GM18505 (cell line): ENCODE measurements around the gene MROH2A.

ENCODE experiments used
- ATAC-seq: cut with Tn5 transposase; IDR thresholded peaks from one replicate; pipeline ENCODE4 v1.9.1; 2021; ENCODE audit not compliant: unreplicated experiment
- POLR2A ChIP-seq: IDR thresholded peaks from 4 replicates; pipeline ENCODE4 v1.6.1; 2011; ENCODE audit warnings: borderline replicate concordance; ENCODE audit not compliant: insufficient read depth, insufficient read length; ENCODE audit errors: extremely low read depth

Gene MROH2A

GRCh38 chr2:233803292-233803911 is 25.3 kb downstream of the MROH2A start:
- no peak for TF ChIP-seq POLR2A
- ATAC-seq, result no peak

DNA sequence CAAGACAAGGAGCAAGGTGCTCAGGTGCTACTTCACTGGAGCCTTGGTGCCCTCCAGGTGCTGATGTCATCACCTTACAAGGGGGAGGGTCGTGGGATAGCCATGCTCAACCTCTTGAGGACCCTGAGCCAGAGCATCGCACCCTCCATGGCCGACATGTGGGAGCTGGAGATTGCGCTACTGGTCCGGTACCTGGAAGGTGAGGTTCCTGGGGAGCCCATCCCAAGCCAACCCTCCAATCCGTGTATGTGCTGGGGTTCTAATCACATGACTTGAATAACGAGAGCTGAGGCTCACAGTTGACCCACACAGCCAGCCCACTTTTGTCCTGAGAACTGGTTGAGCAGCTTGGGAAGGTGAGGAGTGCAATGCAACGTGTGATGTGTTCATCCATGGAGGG is 25.9 kb downstream of the MROH2A start:
- ATAC-seq, result no peak
- TF ChIP-seq POLR2A, result no peak

DNA sequence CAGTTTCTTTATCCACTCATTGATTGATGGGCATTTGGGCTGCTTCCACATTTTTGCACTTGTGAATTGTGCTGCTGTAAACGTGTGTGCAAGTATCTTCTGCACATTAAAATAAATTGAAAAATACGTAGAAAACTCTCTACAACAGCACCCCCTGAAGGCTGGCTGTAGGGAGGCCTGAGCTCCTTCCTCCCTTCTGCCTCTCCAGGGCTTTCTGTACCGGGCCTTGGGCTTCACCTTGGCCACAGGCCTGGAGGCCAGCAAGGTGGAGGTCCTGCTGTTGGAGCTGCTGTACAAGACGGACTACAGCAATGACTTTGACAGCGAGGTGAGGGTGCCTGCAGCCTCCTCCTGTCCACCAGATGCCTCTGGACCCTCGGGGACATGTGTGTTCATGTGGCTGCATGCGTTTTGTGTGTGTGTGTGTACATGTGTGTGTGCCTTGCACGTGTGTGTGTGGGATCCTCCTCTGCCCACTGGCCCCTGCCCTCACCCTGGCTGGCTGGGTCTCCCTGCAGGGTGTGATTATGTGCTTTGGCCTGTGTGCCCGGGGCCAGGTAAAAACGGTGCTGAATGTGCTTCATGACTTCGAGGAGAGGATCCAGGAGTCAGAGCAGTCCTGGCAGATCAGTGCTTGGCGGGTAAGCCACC is 29.2 kb downstream of the MROH2A start:
- ATAC-seq, result no peak

GRCh38 chr2:233807966-233808935 is 30.1 kb downstream of the MROH2A start:
- no peak for ATAC-seq
- no peak for TF ChIP-seq POLR2A

More for the DNA sequence above, 29.2 kb downstream of the MROH2A start:
- TF ChIP-seq POLR2A, result no peak

DNA sequence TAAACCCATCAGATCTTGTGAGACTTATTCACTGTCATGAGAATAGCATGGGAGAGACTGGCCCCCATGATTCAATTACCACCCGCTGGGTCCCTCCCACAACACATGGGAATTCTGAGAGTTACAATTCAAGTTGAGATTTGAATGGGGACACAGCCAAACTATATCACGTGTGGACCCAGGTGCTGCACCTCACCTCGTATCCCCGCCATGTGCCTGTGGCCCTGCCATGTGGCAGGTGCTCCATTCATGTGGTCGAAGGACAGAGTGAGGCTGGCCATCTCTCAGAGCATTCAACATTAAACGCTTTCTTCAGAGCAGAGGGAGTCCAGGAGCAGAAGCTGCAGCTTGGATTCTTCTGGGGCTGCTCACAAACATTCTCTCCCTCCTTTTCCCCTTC is 32.3 kb downstream of the MROH2A start:
- no peak for TF ChIP-seq POLR2A
- ATAC-seq, result no peak

- no peak for TF ChIP-seq POLR2A
- no peak for ATAC-seq
Measured at GRCh38 chr2:233811087-233811486, 33.0 kb downstream of the MROH2A start.

DNA sequence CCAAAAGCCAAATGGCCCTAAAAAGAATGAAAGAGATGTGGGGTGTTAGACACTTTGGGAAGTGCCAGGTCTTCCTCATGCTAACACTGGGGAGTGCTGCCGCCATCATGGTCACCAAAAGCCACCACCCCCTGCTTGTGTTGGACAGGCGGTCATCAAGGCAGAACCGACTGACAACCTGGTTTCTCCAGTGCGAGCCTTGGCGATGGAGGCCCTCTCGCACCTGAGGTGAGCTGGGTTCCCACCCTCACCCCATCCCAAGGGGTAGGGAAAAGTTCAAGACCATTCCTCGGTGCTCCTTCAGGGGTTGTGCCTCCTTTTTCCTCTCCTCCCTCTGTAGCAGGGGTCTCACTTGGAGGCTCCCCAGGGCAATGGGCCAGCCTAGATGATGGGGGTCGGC is 33.6 kb downstream of the MROH2A start:
- ATAC-seq, result no peak
- TF ChIP-seq POLR2A, result no peak

DNA sequence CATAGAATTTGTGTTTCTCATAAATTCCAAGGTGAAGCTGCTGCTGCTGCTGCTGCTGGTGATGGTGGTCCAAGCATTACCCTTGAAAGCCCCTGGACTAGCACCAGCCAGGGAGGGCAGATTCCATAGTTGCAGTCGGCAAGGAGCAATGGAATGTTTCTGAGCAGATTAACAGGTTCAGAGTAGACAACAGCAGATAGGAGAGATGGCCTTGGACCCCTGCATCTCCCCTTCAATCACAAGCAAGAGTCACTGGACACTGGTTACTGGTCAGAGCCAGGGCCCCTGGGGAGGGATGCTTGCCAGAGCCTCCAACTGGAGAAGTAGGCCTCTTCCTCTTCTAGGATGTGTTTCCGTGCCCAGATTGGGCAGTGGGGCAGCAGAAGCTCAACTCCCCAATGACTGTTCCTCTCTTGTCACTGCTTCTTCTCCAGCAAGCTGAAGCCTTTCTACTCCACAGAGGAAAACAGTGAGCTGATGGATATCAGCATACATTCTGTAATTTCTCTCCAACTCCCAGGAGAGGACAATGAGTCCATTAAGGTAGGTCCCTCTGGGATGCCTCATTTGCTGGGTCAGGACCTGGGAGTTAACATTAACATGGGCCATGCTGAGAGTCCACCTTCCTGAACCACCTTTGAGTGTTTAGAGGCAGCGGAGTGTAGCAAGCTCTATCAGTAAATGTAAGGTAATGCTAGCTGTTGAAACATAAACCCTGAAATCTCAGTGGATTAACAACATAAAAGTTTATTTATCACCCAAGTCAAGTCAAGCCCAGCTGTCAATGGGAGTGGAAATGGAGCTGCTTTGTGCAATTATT is 35.3 kb downstream of the MROH2A start:
- TF ChIP-seq POLR2A, result no peak
- ATAC-seq, result no peak

GRCh38 chr2:233814056-233814835 is 36.1 kb downstream of the MROH2A start:
- no peak for ATAC-seq
- no peak for TF ChIP-seq POLR2A

DNA sequence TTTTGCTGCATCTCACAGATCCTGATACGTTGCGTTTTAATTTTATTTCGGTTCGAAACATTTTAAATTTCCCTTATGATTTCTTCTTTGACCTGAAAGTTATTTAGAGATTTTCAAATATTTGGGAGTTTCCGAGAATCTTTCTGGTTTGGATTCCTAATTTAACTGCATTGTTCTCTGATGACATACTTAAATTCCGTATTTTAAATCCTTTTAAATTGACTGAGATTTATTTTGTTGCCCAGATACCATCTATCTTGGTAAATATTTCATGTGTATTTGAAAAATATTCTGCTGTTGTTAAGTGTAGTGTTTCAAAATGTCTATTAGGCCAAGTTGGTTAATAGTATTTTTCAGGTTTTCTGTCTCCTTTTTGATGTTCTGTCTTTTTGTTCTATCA is 37.7 kb downstream of the MROH2A start:
- TF ChIP-seq POLR2A, result no peak
- no peak for ATAC-seq

- no peak for ATAC-seq
- TF ChIP-seq POLR2A, result no peak
Measured at GRCh38 chr2:233816334-233816733, 38.2 kb downstream of the MROH2A start.

- no peak for ATAC-seq
- TF ChIP-seq POLR2A, result no peak
Measured at GRCh38 chr2:233816771-233817170, 38.6 kb downstream of the MROH2A start.

DNA sequence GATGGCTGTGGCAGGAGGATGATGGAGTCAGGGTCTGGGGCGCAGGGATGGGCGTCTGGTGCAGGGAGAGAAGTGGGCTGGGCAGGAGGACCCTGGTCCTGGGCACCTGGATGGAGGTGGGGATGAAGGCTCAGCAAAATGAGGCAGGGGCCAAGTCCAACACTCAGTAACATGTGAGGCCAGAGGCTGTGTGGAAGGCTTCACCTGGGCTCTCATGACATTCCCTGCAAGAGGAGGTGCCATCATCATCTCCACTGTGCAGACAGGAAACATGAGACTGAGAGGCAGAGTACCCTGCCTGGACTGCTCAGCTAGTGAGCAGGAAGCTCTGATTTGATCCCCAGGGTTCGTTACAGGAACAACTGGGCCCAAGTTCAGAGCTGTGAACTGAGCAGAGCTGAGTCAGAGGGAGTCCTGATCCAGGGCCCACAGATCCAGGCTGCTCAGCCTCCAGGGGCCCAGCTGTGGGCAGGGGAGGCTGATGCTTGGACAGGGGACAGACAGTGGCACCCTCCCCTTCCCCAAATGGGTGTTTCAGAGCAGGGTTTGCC is 39.3 kb downstream of the MROH2A start:
- ATAC-seq, result no peak
- no peak for TF ChIP-seq POLR2A
